Bronchial epithelial cell (primary cell): ENCODE data around the gene DHRS13. TPM values are rescaled to one million over a fixed set of nuclear protein-coding genes. Genes with fewer than 3 reads are reported as not detected.
"Not testable (repeated sequence)": the region's sequence is repeated elsewhere in the genome, so short reads cannot be mapped to it uniquely, and the experiment has no call there.

Experiments
- DNase-seq: peaks from one replicate; pipeline ENCODE4 v3.0.0-alpha.2; 2010; ENCODE audit warnings: low read depth
- FAIRE-seq: peaks from 2 replicates; lab custom pipeline; 2011; peaks lifted over from hg19 to GRCh38; lab: Jason Lieb, UNC
- H3K27me3 ChIP-seq: 2 replicates; pipeline ENCODE4 v1.5.1; 2011; ENCODE audit warnings: low read length; ENCODE audit not compliant: control insufficient read depth, insufficient read depth
- H3K36me3 ChIP-seq: 2 replicates; pipeline ENCODE4 v1.5.1; 2011; ENCODE audit warnings: low read length; ENCODE audit not compliant: control insufficient read depth, insufficient read depth
- H3K4me3 ChIP-seq: 2 replicates; pipeline ENCODE4 v1.5.1; 2011; ENCODE audit warnings: mild to moderate bottlenecking, low read depth, low read length, control low read depth
- CTCF ChIP-seq: IDR thresholded peaks from 2 replicates; pipeline ENCODE4 v1.5.1; 2011; ENCODE audit warnings: mild to moderate bottlenecking, moderate library complexity, low read length, control low read depth, inconsistent platforms; ENCODE audit not compliant: insufficient read depth, severe bottlenecking
- total RNA-seq: library from RNA; depleted of rRNA; stranded (reverse); fragments of >200 nt; gene quantifications from 2 replicates; pipeline ENCODE4 v1.2.1, GENCODE V29; 2014

The DHRS13 gene
- total RNA-seq, 1 donor from 2014 or later: 11.3 TPM

GRCh38 chr17:28895794-28896447, 7.0 kb downstream of the DHRS13 start:
- H3K27me3 ChIP-seq: no peaks in the 10 kb centered on the region
- H3K4me3 ChIP-seq: no peak overlapping the region
- no peak for TF ChIP-seq CTCF
- DNase-seq (no peak), FAIRE-seq (no peak)
- peaks cover 1% of the 10 kb centered on the region for H3K36me3 ChIP-seq

DNA sequence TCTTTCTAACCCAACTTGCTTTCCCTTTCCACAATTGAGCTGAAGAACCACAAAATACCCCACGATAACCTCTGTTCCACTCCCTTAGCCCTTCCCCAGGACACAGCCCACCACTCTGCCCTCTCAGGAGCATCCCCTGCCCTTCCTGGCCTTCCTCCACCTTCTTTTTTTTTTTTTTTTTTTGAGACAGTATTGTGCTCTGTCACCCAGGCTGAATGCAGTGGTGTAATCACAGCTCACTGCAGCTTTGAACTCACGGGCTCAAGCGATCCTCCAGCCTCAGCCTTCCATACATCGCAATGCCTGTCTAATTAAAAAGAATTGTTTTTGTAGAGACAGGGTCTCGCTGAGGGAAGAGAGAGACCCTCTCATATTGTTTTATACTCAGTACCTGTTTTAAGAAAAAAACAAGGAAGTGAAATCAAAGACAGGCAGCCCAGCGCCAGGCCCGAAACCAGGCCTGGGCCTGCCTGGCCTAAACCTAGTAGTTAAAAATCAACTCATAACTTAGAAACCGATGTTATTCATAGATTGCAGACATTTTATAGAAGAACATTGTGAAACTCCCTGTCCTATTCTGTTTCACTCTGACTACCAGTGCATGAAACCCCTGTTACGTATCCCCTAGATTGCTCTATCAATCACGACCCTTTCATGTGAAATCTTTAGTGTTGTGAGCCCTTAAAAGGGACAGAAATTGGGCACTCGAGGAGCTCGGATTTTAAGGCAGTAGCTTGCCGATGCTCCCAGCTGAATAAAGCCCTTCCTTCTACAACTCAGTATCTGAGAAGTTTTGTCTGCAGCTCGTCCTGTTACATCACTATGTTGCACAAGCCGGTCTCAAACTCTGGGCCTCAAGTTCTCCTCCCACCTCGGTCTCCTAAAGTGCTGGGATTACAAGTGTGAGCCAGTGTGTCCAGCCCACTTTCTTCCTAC, 9.4 kb downstream of the DHRS13 start:
- not testable (repeated sequence) for H3K27me3 ChIP-seq, FAIRE-seq, H3K36me3 ChIP-seq, H3K4me3 ChIP-seq
- peak; percentile 70 for DNase-seq

DNA sequence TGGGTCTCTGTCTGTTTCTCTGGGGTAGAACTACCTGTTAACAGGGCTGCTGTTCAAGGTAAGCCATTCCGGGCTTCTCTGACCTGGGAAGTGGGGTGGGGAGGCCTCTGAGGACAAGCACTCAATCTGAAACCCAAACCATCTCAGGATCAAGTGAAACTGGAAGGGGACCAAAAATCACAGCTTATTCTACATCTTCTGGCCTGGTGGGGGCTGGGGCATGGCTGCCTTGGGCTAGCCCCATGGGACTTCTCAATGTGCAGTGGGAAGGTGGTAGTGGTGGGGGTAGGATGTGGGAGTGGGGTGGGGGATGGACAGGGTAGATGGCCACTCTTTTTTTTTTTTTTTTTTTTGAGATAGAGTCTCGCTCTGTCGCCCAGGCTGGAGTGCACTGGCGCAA, 10.9 kb downstream of the DHRS13 start:
- H3K4me3 ChIP-seq: no peak overlapping the region
- peaks cover 4% of the 10 kb centered on the region for H3K36me3 ChIP-seq
- TF ChIP-seq CTCF: no peak
- DNase-seq (no peak), FAIRE-seq (no peak)
- H3K27me3 ChIP-seq: no peaks in the 10 kb centered on the region

GRCh38 chr17:28891201-28891600, 11.7 kb downstream of the DHRS13 start:
- FAIRE-seq (no peak), DNase-seq (no peak)
- H3K4me3 ChIP-seq: no peak overlapping the region
- no peak for TF ChIP-seq CTCF
- H3K36me3 ChIP-seq: peaks cover 7% of the 10 kb centered on the region
- H3K27me3 ChIP-seq: no peaks in the 10 kb centered on the region

GRCh38 chr17:28889996-28890395, 12.9 kb downstream of the DHRS13 start:
- DNase-seq: no peak
- Histone ChIP-seq H3K27me3 (no peaks in the 10 kb centered on the region), H3K36me3 (peaks cover 13% of the 10 kb centered on the region), H3K4me3 (no peak overlapping the region)
- FAIRE-seq: no peak
- no peak for TF ChIP-seq CTCF

- no peaks in the 10 kb centered on the region for H3K27me3 ChIP-seq
- TF ChIP-seq CTCF: no peak
- FAIRE-seq: no peak
- no peak overlapping the region for H3K4me3 ChIP-seq
- H3K36me3 ChIP-seq: peaks cover 19% of the 10 kb centered on the region
- no peak for DNase-seq
Measured at GRCh38 chr17:28888832-28889231, 14.0 kb downstream of the DHRS13 start.
